Measurements from ENCODE around the gene LRCH1. TPM values are rescaled to one million over a fixed set of nuclear protein-coding genes. Genes with fewer than 3 reads are reported as not detected.

Gene LRCH1
- total RNA-seq, 2 experiments from 2014 or later: 16.7 to 27.8 TPM

- Histone ChIP-seq H3K4me2 (ENCODE audit: low read length) (no peak overlapping the region), H3K4me1 (ENCODE audit: insufficient read depth, low read length, poor library complexity, severe bottlenecking) (peaks cover 52% of the 10 kb centered on the region), H4K20me1 (ENCODE audit: insufficient read depth, low read length) (peaks cover 54% of the 10 kb centered on the region), H3K36me3 (ENCODE audit: insufficient read depth, low read length) (peaks cover 8% of the 10 kb centered on the region), H3K9me3 (ENCODE audit: low read length) (no peaks in the 10 kb centered on the region), H3K27ac (ENCODE audit: low read depth, low read length, poor library complexity, severe bottlenecking) (no peak overlapping the region), H2AFZ (ENCODE audit: low read length) (no peak overlapping the region), H3K4me3 (ENCODE audit: low read depth, low read length, poor library complexity, severe bottlenecking) (no peak overlapping the region), H3K79me2 (ENCODE audit: insufficient read depth, low read depth, low read length) (peaks cover 98% of the 10 kb centered on the region), H3K9me2 (ENCODE audit: insufficient read depth, low read length) (no peaks in the 10 kb centered on the region)
- intact Hi-C loops (cut with micrococcal nuclease; ENCODE audit: unreplicated experiment): no loop called here
- ChIA-PET CTCF (ENCODE audit: unreplicated experiment) (interaction anchor here (0.5 kb wide), 1 partner anchor 50 kb away, joined by 3 read pairs; no protein-coding TSS in a partner anchor), POLR2A (interaction anchor here (0.6 to 1.9 kb wide), 6 partner anchors 9 to 187 kb away, joined by 3 to 10 read pairs (median 4); no protein-coding TSS in a partner anchor)
- TF ChIP-seq CTCF (conservative IDR thresholded peaks at IDR 0.05; ENCODE audit: low read length): no peak
- no peak for TF ChIP-seq EZH2phosphoT487 (IDR thresholded peaks at IDR 0.05; ENCODE audit: borderline replicate concordance, low read depth, low read length)
- no TSS peak for BruUV-seq (replicated peaks)
- DNase-seq (ENCODE audit: low spot score): no peak
Measured at GRCh38 chr13:46570273-46570672, 17.3 kb downstream of the LRCH1 start.

GRCh38 chr13:46571189-46571908 is 18.4 kb downstream of the LRCH1 start:
- POLR2A ChIA-PET: interaction anchor here (1.2 to 2.9 kb wide), 3 partner anchors 14 to 18 kb away, joined by 3 to 27 read pairs (median 9); partner anchors contain the start of gene LRCH1
- H3K79me2 ChIP-seq (ENCODE audit: insufficient read depth, low read depth, low read length): peaks cover 100% of the 10 kb centered on the region

More at GRCh38 chr13:46571189-46571908, 18.4 kb downstream of the LRCH1 start:
- peak overlapping the region; percentile 42; the same call in 1 of the 2 replicates for H3K4me2 ChIP-seq (ENCODE audit: low read length)
- peaks cover 16% of the 10 kb centered on the region for H3K36me3 ChIP-seq (ENCODE audit: insufficient read depth, low read length)
- intact Hi-C loops (cut with micrococcal nuclease; ENCODE audit: unreplicated experiment): no loop called here
- no peak overlapping the region for H2AFZ ChIP-seq (ENCODE audit: low read length)
- no peaks in the 10 kb centered on the region for H3K9me2 ChIP-seq (ENCODE audit: insufficient read depth, low read length)
- H4K20me1 ChIP-seq (ENCODE audit: insufficient read depth, low read length): peaks cover 59% of the 10 kb centered on the region
- CTCF ChIA-PET (ENCODE audit: unreplicated experiment): interaction anchor here (1.5 kb wide), 1 partner anchor 15 kb away, joined by 4 read pairs; no protein-coding TSS in a partner anchor
- no peak overlapping the region for H3K4me3 ChIP-seq (ENCODE audit: low read depth, low read length, poor library complexity, severe bottlenecking)
- TF ChIP-seq EZH2phosphoT487 (IDR thresholded peaks at IDR 0.05; ENCODE audit: borderline replicate concordance, low read depth, low read length): no peak
- TF ChIP-seq CTCF (conservative IDR thresholded peaks at IDR 0.05; ENCODE audit: low read length): no peak
- BruUV-seq (replicated peaks): no TSS peak
- no peak overlapping the region for H3K27ac ChIP-seq (ENCODE audit: low read depth, low read length, poor library complexity, severe bottlenecking)
- DNase-seq (ENCODE audit: low spot score): no peak
- H3K9me3 ChIP-seq (ENCODE audit: low read length): no peaks in the 10 kb centered on the region
- peaks cover 49% of the 10 kb centered on the region for H3K4me1 ChIP-seq (ENCODE audit: insufficient read depth, low read length, poor library complexity, severe bottlenecking)
